ENCODE results near the gene CYB5R4.

The CYB5R4 gene

GRCh38 chr6:83873869-83874268, 14.4 kb downstream of the CYB5R4 start:
- H3K4me3 ChIP-seq (ENCODE audit: low read depth, low read length), result no peak overlapping the region
- TF ChIP-seq, protein P1, sequence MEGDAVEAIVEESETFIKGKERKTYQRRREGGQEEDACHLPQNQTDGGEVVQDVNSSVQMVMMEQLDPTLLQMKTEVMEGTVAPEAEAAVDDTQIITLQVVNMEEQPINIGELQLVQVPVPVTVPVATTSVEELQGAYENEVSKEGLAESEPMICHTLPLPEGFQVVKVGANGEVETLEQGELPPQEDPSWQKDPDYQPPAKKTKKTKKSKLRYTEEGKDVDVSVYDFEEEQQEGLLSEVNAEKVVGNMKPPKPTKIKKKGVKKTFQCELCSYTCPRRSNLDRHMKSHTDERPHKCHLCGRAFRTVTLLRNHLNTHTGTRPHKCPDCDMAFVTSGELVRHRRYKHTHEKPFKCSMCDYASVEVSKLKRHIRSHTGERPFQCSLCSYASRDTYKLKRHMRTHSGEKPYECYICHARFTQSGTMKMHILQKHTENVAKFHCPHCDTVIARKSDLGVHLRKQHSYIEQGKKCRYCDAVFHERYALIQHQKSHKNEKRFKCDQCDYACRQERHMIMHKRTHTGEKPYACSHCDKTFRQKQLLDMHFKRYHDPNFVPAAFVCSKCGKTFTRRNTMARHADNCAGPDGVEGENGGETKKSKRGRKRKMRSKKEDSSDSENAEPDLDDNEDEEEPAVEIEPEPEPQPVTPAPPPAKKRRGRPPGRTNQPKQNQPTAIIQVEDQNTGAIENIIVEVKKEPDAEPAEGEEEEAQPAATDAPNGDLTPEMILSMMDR (conservative IDR thresholded peaks at IDR 0.05; ENCODE audit: low read depth, low read length), result no peak
- no peak for DNase-seq (ENCODE audit: low read depth)

DNA sequence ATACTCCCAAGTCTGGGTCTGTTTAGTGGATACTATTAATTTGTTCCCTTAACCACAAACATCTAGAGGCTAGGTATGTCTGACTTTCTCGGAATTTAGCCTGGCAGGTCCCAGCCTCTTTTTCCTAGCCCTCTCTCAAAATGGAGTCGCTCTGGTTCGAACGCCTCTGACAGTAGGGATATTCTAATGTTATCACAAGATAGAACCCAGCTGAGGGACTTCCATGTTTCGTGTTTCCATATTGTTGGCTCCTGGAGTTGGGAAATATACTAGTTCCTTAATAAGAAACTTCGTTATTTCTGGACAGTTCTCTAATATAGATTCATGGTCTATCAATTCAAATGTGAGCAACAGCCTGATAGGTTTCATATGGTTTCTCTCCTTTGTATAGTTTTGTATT, 16.4 kb downstream of the CYB5R4 start:
- DNase-seq (ENCODE audit: low read depth), result no peak

GRCh38 chr6:83878902-83879644, 19.6 kb downstream of the CYB5R4 start:
- TF ChIP-seq, protein P1 (conservative IDR thresholded peaks at IDR 0.05; ENCODE audit: low read depth, low read length), result no peak
- H3K4me3 ChIP-seq (ENCODE audit: low read depth, low read length), result no peak overlapping the region
- no peak for DNase-seq (ENCODE audit: low read depth)

More for the DNA sequence above, 16.4 kb downstream of the CYB5R4 start:
- TF ChIP-seq, protein P1 (conservative IDR thresholded peaks at IDR 0.05; ENCODE audit: low read depth, low read length), result no peak
- no peak overlapping the region for H3K4me3 ChIP-seq (ENCODE audit: low read depth, low read length)

GRCh38 chr6:83879746-83880145, 20.3 kb downstream of the CYB5R4 start:
- no peak overlapping the region for H3K4me3 ChIP-seq (ENCODE audit: low read depth, low read length)
- no peak for DNase-seq (ENCODE audit: low read depth)
- TF ChIP-seq, protein P1 (conservative IDR thresholded peaks at IDR 0.05; ENCODE audit: low read depth, low read length), result no peak

DNA sequence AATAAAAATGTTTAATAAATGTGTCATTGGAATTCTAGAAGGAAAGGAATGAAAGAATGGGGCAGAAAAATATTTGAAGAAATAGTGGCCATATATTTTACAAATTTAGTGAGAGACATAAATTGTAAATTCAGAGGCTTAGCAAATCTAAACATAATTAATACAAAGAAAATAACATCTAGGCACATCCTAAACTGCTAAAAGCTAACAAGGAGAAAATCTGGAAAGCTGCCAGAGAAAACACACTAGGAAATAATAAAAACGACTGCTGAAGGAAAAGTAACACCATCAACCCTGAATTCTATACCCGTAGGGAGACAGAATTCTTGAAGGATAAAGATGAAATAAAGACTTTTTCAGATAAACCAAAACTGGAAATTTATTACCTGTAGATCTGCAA, 23.8 kb downstream of the CYB5R4 start:
- peak; percentile 27 for DNase-seq (ENCODE audit: low read depth)
- H3K4me3 ChIP-seq (ENCODE audit: low read depth, low read length), result no peak overlapping the region
- TF ChIP-seq, protein P1 (conservative IDR thresholded peaks at IDR 0.05; ENCODE audit: low read depth, low read length), result no peak

GRCh38 chr6:83884523-83884922, 25.0 kb downstream of the CYB5R4 start:
- DNase-seq (ENCODE audit: low read depth), result peak; percentile 75
- no peak overlapping the region for H3K4me3 ChIP-seq (ENCODE audit: low read depth, low read length)
- TF ChIP-seq, protein P1 (conservative IDR thresholded peaks at IDR 0.05; ENCODE audit: low read depth, low read length), result peak; percentile 58

- H3K4me3 ChIP-seq (ENCODE audit: low read depth, low read length), result no peak overlapping the region
- DNase-seq (ENCODE audit: low read depth), result no peak
- TF ChIP-seq, protein P1 (conservative IDR thresholded peaks at IDR 0.05; ENCODE audit: low read depth, low read length), result no peak
Observed at GRCh38 chr6:83885984-83886383, 26.5 kb downstream of the CYB5R4 start.
